Measurements from ENCODE around the gene FMOD.

FMOD gene

DNA sequence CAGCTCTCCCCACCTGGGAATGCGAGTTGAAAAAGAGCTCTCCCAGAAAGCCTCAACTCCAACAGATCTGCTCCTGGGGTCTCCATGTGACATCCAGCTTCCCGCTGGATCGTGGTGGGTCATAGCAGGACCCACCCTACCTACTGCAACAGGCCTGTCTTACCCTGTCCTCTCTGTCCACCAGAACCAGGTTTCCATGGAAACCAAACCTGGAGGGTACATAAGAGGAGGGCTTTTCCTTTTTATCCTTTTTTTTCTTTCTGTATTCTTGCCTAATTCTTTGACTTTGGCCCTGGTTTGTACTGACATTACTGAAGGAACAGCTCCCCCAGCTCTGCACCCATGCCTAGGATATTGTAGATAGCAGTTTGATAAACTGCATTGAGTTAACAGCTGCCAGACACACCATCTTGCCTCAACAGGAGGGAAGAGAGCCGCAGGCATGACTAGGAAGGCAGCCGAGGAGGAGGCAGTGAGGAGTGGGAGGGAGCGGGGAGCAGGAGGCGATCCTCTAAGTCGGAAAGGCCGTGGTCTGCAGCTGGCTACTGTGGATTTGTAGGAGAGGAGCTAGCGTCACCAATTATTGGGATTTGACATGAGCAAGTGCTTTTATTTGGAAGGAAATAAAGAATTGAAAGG is 9.7 kb upstream of the FMOD start:
- DNase-seq: no peak

DNA sequence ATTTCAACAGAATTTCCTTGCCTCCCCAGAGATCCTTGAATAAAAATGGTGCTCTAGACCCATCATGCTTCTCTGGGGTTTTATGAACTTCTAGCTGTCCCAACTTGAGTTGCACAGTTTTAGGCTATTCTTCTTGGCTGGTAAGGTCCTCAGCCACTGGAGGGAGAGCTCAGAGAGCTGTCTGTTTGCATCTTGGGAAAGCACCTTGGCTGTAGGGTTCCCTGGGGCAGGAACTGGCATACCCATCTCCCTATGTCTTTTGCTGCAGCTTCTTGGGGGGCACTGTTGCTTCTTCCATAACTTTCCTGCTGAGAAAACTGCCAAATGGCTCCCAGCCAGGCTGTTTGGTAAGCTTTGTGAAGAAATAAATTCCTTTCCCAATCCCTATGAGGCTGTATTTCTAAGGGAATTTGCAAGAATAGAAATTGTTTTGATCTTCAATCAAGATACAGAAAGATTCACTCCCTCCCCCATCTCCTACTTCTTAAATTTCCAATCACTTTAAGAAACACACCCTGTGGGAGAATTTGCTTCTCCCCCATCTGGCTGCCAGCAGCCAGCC is 8.2 kb upstream of the FMOD start:
- no peak for DNase-seq

DNA sequence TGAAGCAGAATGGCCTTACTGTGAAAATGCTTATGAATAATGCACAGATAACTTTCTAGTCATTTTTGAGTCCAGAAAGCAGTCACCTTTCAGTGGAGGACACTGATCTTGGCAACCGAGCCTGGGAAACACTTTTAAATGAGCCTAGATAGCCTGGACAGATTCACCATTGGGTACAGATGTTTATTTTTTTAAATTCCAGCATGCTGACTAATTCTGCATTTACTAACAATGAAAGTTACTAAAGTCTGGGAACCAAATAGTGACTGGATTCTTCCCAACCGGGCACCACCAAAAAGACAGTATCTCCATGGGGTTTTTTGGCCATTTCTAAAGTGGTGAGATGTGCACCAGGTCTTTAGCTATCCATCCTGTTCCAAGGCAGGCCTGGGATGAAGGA is 3.3 kb upstream of the FMOD start:
- no peak for DNase-seq

DNA sequence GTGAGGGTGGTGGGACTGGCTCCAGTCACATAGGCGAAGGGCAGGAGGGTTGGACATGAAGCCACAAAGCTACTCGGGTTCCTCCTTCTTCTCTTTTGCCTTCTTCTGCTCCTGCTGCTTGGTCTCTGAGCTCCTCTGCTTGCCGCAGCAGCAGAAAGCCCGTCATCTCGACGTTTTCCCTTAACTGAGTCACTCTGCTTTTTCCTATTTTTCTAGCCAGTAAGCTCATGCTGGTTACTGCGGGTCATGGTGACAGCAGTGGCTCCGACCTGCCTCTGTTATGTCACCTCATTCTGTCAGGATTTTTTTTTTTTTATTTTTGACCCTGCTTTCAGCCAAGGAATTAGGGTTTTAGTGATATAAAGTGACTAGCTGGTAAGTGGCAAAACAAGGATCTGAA is 2.6 kb upstream of the FMOD start:
- no peak for DNase-seq

DNA sequence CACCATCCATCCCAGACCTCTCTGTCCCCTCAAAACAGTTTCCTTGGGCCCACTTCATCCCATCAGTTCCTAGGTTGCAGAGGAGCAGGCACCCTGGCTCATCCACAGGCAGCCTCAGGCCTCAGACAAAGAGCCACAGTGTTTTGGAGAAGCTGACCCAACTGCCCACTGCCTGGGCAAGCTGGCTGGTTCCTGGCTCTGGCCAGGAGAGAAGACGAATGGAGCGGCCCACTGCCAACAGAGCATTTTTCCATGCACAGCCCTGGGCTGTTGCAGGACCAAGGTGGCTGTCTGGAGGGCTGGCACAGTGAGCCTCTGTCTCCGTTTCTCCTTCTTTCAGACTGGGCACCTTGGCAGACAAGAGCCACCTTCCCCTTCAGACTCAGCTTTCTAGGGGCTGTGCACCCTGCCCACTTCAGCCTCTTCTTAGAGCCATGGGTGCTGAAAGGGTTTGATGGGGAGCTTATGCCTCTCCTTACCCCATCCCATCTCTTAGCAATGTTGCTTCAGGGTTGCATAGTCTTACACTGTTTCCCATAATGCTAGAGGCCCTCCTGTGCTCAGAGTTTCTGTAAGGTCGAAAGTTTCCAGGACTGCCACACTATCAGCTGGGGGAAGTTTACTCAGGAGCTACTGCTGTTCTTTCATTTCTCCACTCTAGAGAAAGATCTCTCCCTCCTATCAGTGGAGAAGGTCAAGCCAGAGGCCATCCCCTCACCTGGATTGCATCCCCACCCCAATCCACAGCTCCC is 973 bp downstream of the FMOD start:
- DNase-seq: no peak

DNA sequence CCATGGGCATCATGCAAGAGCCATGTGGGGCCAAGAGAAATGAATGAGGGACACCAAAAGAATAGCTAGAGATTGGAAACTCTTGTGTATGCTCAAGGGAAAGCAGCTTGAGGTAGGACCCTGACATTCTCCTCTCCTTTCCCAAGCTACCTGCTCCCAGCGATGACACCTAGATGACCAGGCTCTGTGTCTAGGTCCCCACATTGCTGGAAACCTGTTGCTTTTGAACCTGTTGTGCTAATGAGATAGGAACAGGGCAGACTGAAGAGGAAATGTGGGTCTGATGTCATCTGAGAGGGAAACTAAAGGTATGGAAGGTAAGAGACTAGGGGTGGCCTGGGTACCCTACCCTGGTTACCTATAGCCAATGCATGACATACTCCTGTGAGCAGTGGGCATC is 1.8 kb downstream of the FMOD start:
- DNase-seq: no peak

DNA sequence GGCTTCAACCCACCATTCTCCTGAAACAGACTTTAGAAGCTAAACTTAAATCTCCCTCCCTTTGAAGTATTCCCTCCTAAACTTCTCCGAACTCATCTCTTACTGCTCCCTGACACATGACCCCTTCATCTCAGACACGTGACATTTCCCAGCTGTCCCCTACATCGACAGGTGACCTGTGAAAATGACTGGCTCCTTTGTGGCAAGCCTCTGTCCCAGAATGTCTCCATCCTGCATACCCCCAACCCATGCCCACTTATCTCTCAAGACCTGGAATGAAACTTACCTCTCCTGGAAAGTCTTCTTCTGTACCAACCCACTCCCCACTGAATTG is 4.2 kb downstream of the FMOD start:
- no peak for DNase-seq

DNA sequence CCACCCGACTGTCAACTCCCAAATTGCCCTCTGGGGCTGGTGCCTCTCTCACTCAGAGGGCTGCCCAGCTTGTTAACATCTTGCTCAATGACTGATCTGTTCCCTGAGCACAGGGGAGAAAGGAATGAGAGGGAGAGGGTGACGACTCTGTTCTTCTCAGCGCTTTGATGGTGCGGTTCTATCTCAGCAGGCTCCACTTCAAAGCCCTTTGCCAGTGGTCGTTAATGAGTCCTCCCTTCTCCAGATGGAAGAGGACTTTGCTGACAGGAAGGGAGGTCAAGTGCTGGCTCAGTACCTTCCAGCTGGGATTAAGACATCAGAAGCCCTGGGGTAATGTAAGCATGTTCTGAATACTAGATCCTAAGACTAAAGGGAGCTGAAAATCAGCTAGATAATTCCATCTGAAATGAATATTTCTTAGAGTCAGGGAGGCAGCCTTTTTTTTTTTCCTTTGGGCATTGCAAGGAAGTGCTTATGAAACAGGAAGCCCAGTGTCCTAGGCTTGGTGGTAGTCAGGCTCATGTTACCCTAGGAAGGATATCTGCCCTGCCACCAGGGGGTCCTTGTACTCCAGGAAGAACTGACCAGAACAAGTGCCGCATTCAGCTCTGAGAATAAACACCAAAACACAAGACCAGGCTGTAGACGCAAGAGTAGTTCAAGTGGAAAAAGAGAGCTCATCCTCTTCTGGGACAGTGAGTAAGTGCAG is 4.7 kb downstream of the FMOD start:
- DNase-seq: no peak

DNA sequence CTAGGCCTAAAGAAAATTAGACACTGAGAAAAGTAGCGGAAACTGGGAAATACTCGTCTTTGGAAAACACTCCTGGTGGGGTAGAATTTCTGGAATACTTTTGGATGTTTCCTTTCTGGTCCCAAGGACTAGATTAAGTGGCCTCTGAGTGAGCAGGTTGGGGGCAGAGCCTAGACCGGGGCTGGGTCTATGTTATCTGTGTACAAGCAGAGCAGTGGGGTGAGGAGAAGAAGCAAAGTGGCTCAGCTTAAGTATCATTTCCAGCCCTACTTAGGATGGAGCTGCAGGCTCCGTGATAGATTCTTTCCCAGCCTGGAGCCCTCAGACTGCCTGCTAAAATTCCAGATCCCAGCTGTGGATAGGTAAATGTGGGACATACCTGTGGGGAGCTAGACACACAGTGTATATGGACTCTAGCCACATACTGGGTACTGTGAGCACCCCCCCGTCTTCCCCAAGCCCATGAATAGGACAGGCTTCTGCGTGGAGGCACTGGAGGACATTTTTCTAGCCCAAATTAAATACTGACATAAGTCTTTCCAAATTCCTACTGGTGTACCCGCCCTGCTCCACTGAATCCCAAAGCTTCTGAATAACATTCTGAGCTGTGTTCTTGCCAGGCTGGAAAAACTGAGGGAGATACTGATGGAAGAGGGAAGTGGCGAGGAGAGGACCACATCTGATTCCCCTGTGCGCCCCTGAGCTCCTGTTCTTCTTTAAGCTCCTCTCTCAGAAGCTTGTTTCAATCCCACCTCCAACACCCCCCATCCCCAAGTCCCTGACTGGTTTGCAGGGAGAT is 6.8 kb downstream of the FMOD start:
- DNase-seq: no peak

DNA sequence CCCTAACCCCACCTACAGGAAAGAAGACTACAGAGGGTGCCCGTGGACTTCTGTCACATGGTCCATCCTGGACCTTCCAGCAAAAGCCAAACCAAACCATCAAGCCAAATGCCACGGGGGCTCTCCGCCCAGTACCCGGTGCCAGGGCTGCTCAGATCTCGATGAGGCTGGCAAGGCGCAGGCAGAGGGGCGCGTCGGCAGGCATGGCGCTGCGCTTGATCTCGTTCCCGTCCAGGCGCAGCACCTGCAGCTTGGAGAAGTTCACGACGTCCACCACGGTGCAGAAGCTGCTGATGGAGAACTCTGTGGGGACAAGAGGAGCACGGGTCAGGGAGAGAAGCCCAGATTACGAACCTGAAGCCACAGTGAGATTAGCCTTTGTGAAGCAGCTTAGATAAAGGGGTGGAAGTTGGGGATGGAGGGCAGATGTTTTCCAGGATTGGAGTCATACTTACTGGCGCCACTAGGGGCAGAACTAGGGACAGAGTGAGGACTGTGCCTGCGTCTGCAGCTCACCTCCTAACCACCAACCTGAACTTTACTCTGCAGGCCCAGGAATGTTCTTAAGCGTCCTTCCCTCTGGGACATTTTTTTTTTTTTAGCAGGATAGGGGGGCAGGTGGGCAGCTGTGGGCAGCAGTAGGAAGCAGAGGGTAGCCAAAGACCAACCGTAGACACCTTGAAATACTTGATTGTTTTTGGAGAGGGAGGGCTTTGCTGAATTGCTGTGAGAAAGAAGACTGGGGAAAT is 8.6 kb downstream of the FMOD start:
- DNase-seq: peak; percentile 49

DNA sequence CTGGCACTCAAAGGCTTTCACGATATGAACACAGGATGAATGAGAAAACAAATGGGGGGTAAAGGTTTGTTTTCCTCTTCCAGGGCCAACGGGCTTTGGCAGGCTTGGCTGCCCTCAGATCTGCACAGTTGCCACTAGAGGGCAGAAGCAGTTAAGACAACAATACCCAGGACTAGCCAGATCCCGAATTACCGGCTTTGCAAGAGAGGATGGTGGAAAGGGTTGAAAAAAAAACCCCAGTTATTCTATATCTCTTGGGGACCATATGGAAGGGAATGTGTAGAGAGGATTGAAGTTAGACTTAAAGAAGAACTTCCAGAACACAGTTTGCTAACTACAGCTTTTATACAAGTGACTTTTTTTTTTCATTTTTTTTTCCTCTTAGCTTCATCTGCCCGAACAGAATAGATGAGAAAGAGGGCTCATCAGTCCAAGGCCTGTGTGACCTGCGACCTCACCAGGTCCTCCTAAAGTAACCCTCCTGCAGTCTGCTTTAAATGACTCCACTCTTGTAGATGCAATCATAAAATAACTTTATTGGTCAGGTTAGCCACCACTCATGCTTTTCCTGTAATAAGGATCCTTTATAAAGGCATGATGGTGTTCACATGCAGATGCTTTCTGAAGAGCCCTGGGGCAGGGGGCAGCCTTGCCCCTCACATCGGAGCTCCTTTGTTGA is 10.7 kb downstream of the FMOD start:
- DNase-seq: peak; percentile 52

DNA sequence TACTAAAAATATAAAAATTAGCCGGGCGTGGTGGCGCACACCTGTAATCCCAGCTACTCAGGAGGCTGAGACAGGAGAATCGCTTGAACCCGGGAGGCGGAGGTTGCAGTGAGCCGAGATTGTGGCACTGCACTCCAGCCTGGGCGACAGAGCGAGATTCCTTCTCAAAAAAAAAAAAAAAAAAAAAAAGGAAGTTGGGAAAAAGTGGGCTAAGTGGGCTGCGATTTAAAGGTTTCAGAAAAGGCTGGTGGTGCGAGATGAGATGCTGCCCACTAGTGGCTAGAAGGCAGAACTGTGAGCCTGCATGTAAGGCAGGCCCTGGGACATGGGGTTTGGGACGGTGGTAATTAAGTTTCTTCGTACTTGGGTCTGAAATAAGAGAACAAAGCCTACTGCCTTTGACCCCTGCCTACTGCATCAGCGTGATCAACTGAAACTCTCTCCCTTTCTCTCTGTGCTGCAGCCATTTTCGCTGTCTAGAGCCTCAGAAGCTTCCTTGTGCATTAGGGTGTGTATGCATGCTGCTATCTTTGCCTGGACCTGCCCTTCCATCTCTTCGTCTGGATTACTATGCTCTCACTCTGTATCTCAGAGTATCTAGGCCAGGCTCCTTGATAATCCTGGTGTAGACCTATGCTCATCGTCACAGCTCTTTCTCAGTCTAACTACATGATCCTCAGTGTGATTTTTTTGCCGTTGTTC is 12.4 kb downstream of the FMOD start:
- DNase-seq: peak; percentile 51

DNA sequence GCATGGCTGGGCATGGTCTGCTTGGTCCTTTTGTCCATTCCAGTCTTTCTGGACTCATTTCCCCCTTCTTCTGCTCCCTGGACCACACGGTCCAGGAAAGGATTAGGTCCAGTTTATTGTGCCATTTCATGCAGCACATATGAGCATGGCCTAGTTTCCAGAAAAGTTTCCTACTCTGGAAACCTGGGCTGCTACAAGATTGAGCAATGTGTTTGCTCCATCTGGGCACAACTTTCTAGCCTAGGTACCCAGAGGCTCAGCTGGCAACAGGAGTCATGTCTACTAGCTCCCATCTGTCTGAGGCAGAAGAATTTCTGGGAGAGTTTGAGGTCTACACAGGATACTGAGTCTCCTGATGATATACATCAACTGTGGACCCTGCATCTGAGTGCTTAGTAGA is 14.8 kb downstream of the FMOD start:
- DNase-seq: no peak

DNA sequence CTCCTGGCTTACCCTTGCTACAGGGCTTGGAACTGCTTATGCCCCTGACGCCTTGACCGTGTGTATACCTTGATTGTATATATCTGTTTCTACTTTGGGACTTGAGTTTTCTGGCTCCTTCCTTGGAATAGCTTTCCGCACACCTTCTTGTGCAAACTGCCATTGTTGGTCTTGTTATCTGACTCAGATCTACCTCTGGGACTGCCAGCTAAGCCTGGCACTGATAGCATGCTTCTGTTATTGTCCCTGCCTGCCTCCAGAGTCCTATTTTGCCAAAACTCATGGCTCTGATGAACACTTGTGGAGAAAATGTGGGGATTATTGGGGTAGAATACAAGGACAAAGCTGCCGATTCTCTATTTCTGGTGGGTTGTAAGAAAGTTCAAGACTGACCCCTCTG is 15.4 kb downstream of the FMOD start:
- no peak for DNase-seq

DNA sequence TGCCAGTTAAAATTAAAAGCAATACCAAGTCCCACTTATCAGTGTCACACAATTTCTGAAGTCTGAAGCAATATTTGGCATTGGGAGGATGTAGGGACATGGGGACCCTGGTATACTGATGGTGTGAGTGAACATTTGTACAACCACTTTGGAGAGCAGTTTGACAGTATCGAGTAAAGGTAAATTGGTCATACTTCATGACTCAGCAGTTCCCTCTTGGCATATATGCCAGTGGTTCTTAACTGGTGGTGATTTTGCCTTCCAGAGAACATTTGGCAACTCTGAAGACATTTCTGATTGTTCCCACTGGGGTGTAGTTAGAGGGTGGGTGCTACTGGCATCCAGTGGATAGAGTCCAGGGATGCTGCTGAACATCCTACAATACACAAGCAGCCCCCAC is 19.7 kb downstream of the FMOD start:
- DNase-seq: no peak

DNA sequence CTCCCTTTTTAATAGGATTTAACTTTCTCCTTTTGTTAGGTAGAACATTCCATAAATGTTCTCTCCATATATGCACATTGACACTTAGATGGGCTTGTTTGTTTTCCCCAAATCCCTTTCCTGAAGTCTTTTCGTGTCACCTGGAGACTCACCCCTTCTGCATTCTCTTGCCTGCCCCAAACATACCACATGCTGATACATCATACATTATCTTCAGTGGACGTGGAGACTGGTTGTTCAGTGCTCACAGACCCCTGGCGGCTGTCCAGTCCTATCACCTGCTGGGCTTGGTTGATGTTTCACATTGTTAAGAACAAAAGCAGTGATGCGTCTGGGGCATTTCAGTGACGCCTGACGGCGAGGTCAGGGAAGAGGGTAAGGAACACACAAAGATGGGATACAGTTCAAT is 22.2 kb downstream of the FMOD start:
- DNase-seq: no peak

DNA sequence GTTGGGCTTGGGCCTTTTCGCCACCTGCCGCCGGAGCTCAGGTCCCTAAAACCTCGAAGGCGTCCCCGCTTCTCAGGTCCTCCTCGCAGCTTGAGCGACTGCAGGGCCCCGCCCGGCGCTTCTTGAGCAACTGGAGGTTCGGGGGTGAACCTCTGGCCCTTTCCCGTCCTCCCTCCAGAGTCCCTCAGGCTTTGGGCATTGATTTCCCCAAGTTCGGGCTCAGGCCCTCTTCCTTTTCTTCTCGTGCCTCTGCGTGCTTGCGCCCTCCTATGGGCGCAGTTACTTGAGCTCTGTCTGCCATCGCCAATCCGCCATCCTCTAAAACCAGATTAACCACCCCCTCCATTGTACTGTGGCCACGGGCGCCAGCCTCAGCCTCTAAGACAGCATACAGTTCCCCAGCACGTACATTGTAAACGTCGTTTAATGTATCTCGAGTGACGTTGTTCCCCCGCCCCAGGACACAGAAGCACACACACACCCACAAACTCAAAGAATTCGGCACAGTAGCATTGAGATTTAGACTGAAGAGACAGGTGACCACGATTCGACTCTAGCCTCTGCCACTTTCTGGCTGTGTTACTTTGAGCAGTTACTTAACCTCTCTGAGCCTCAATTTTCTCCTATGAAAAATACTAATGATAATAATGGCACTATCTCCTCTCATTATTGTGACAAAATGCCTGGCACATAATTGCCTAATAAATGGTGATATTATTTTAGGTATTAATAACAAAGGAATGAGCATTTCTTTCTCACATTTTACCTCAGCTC is 23.1 kb downstream of the FMOD start:
- DNase-seq: peak; percentile 40

DNA sequence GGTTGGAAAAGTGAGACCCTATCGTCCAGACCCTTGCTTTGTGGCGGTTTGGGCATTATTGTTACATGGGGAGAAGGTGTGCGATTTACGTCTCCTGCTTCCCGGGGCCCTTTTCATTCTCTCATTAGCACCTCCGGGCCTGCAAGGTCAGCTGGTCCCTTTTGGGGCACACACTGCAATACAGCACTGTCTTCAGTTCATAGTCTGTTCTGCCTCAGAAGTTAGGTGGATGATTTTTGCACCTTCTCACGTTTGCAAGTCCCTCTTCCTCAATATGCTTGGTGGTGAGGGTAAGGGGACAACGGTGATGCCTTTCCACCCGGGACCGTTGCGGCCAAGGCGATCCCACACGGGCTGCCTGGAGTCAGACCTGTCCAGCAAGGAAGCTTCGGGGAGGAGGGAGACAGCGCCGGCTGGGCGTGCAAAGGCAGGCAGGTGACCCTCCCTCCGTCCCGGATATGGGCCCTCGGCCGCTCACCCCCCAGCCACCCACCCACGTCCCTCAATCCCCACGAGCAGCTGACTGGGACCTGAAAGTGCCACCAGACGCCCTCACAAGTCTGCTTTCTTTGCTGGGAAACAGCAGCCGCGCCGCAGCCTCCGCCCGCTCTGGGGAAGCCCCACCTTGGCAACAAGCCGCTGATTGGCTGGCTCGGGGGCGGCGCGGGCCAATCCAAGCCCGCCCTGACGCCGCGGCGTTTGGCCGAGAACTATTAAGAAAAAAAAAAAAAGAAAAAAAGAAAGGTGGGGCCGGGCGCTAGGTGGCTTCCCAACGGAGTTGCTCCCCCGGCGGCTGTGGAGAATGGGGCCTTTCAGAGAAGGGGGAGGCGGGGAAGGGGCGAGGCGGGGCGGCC is 23.9 kb downstream of the FMOD start:
- DNase-seq: peak; percentile 84

DNA sequence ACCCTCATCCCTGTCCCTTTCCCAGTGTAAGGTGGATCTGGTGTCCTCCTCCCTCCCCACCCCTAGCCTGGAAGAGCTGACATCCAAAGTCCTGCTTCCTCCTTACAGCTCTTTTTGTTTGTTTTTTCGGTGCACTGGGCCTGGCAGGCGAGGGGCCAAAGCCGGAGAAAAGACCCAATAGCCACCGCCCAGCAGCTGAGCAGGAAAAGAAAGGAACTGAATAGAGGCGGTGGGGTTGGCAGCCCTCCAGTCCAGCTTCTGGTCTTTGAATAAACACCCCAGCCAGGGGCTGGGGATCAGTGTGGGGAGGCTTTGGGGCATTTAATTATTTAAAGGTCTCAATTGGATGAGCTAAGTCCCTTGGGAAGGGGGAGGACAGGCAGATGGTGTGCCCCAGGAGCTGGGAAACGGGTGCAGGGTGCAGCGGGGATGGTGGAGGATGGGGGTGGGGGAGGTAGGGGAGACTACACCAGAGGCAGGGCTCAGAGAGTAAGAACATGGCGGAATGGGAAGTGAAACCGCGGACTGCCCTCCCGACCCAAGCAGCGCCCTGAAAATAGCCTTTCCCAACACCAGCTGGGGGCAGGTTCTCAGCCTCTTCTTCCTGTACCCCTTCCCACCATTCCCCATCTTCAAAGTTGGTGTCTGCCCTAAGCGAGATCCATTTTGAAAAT is 25.4 kb downstream of the FMOD start:
- DNase-seq: no peak

Data from activated T-cell treated with anti-CD3 and anti-CD28 coated beads for 4 hours (primary cell).